GM12878 (cell line): Measurements from ENCODE around the gene CCDC134. TPM values are rescaled to one million over a fixed set of nuclear protein-coding genes. Genes with fewer than 3 reads are reported as not detected.

Source experiments
- BACH1 ChIP-seq: fragments of 450-650 bp; IDR thresholded peaks from 2 replicates; pipeline ENCODE4 v1.6.1; 2017; ENCODE audit warnings: mild to moderate bottlenecking, borderline replicate concordance
- DPF2 ChIP-seq: fragments of 450-650 bp; IDR thresholded peaks from 2 replicates; pipeline ENCODE4 v1.6.1; 2017; ENCODE audit warnings: mild to moderate bottlenecking
- ETV6 ChIP-seq, 2 experiments: fragments of 450-650 bp in 1 of 2; IDR thresholded peaks in 1 of 2; conservative IDR thresholded peaks in 1 of 2; 2 replicates each; pipeline ENCODE4 v1.6.1; 2014; ENCODE audit warnings: antibody characterized with exemption in 1 of 2, borderline replicate concordance in 1 of 2, low read depth in 1 of 2, mild to moderate bottlenecking in 1 of 2, moderate library complexity in 1 of 2
- MTA3 ChIP-seq: IDR thresholded peaks from 2 replicates; pipeline ENCODE4 v1.6.1; 2012; ENCODE audit warnings: low read length, inconsistent platforms, borderline replicate concordance
- NFXL1 ChIP-seq: fragments of 450-650 bp; IDR thresholded peaks from 2 replicates; pipeline ENCODE4 v1.6.1; 2017; ENCODE audit warnings: antibody characterized with exemption, mild to moderate bottlenecking, borderline replicate concordance
- RELA ChIP-seq: fragments of 450-650 bp; IDR thresholded peaks from 2 replicates; pipeline ENCODE4 v1.8.0; 2014; ENCODE audit warnings: borderline replicate concordance; ENCODE audit not compliant: partially characterized antibody
- RUNX3 ChIP-seq: IDR thresholded peaks from 2 replicates; pipeline ENCODE4 v1.6.1; 2012; ENCODE audit warnings: low read length, inconsistent platforms
- SIX5 ChIP-seq: IDR thresholded peaks from 2 replicates; pipeline ENCODE4 v1.6.1; 2011; ENCODE audit warnings: mild to moderate bottlenecking, low read depth, low read length, moderate library complexity; ENCODE audit not compliant: severe bottlenecking
- SP1 ChIP-seq: IDR thresholded peaks from one replicate; pipeline ENCODE4 v1.6.1; 2011; ENCODE audit warnings: low read depth, low read length
- SPI1 ChIP-seq: IDR thresholded peaks from 2 replicates; pipeline ENCODE4 v1.6.1; 2011; ENCODE audit warnings: low read depth, mild to moderate bottlenecking, low read length, moderate library complexity, borderline replicate concordance; ENCODE audit not compliant: insufficient read depth
- SREBF2 ChIP-seq: IDR thresholded peaks from 2 replicates; pipeline ENCODE4 v1.6.1; 2012; ENCODE audit warnings: mild to moderate bottlenecking, low read length
- SUZ12 ChIP-seq: fragments of 200-600 bp; sonication (generic); IDR thresholded peaks from one replicate; pipeline ENCODE4 v1.6.1; 2018; ENCODE audit warnings: antibody characterized with exemption, mild to moderate bottlenecking; ENCODE audit not compliant: unreplicated experiment
- polyA plus RNA-seq, 11 experiments: library from polyadenylated mRNA; depleted of rRNA in 4 of 11; unstranded in 6 of 11; stranded (reverse) in 5 of 11; fragments of >200 nt; fragmentation: Nextera tagmentation in 4 of 11; fragmentation: Illumina TruSeq in 1 of 11; extraction: Ambion mirVana in 4 of 11; extraction: Trizol in 1 of 11; gene quantifications; 1 replicate in 1 of 11; 2 replicates in 10 of 11; pipeline versions ENCODE4 v1.2.1 to v1.2.3, GENCODE V29; 2011 to 2016; ENCODE audit warnings: inconsistent platforms in 2 of 11, missing spikeins in 2 of 11, low read depth in 1 of 11
- total RNA-seq, 4 experiments: library from RNA; depleted of rRNA in 3 of 4; stranded (reverse); fragments of >200 nt in 3 of 4; fragmentation: Illumina TruSeq in 1 of 4; extraction: Trizol in 1 of 4; gene quantifications; 2 replicates each; pipeline versions ENCODE4 v1.2.1 to v1.2.3, GENCODE V29; 2013 to 2021
- TF ChIP-seq, protein P1 (sequence below): IDR thresholded peaks from 2 replicates; pipeline ENCODE4 v1.6.1; 2012; ENCODE audit warnings: improper control_type of control experiment, low read depth, low read length; ENCODE audit not compliant: insufficient replicate concordance
- TF ChIP-seq, protein P2 (sequence below): fragments of 450-650 bp; IDR thresholded peaks from 2 replicates; pipeline ENCODE4 v1.6.1; 2014; ENCODE audit warnings: mild to moderate bottlenecking
- TF ChIP-seq, protein P3 (sequence below): fragments of 450-650 bp; IDR thresholded peaks from 2 replicates; pipeline ENCODE4 v1.6.1; 2018; ENCODE audit warnings: borderline replicate concordance, mild to moderate bottlenecking; ENCODE audit not compliant: partially characterized antibody
- TF ChIP-seq, protein P4 (sequence below): fragments of 450-650 bp; IDR thresholded peaks from 2 replicates; pipeline ENCODE4 v1.6.1; 2017; ENCODE audit warnings: low read depth, mild to moderate bottlenecking, moderate library complexity
- TF ChIP-seq, protein P5 (sequence below): IDR thresholded peaks from 2 replicates; pipeline ENCODE4 v1.6.1; 2012; ENCODE audit warnings: low read depth, low read length, improper control_type of control experiment

The CCDC134 gene
- total and polyA plus RNA-seq, 10 of the 15 experiments (the other 5 are each of a cell fraction or from before 2014, with no cell fraction given) = 0.35 to 19.3 (median 11.8) TPM

DNA sequence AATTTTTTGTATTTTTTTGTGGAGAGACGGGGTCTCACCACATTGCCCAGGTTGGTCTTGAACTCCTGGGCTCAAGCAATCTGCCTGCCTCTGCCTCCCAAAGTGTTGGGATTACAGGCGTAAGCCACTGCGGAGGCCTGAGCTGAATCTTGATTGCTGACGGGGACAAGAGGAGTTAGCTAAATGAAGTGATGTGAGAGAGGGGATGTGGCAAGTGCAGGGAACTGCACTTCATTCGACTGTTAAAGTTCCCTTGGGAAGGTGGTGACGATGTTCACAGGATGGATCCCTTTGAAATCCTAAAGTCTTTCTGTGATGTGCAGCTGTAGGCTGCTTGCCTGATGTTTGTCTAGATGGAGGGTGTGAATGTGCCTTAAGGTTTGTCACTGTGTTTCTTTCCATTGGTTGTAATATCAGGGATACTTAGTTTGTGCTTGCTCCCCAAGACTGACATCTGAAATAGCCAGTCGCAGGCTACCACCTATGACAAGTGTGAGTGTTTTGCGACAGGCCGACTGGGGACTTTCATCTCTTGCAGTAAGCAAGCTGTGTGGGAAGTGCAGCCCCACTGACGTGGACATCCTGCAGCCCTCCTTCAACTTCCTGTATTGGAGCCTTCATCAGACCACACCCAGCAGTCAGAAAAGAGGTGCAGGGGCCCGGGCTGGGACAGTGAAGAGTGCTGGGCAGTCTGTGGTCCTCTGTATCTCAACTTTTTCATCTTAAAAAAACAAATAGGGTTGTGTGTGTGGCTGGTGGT lies 19.6 kb upstream of the CCDC134 start (continued):
- TF ChIP-seq, protein P1, sequence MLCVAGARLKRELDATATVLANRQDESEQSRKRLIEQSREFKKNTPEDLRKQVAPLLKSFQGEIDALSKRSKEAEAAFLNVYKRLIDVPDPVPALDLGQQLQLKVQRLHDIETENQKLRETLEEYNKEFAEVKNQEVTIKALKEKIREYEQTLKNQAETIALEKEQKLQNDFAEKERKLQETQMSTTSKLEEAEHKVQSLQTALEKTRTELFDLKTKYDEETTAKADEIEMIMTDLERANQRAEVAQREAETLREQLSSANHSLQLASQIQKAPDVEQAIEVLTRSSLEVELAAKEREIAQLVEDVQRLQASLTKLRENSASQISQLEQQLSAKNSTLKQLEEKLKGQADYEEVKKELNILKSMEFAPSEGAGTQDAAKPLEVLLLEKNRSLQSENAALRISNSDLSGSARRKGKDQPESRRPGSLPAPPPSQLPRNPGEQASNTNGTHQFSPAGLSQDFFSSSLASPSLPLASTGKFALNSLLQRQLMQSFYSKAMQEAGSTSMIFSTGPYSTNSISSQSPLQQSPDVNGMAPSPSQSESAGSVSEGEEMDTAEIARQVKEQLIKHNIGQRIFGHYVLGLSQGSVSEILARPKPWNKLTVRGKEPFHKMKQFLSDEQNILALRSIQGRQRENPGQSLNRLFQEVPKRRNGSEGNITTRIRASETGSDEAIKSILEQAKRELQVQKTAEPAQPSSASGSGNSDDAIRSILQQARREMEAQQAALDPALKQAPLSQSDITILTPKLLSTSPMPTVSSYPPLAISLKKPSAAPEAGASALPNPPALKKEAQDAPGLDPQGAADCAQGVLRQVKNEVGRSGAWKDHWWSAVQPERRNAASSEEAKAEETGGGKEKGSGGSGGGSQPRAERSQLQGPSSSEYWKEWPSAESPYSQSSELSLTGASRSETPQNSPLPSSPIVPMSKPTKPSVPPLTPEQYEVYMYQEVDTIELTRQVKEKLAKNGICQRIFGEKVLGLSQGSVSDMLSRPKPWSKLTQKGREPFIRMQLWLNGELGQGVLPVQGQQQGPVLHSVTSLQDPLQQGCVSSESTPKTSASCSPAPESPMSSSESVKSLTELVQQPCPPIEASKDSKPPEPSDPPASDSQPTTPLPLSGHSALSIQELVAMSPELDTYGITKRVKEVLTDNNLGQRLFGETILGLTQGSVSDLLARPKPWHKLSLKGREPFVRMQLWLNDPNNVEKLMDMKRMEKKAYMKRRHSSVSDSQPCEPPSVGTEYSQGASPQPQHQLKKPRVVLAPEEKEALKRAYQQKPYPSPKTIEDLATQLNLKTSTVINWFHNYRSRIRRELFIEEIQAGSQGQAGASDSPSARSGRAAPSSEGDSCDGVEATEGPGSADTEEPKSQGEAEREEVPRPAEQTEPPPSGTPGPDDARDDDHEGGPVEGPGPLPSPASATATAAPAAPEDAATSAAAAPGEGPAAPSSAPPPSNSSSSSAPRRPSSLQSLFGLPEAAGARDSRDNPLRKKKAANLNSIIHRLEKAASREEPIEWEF = no peak
- TF ChIP-seq SREBF2 (no peak), MTA3 (no peak), DPF2 (peak; percentile 62; the same call in 1 of the 2 replicates), BACH1 (no peak; the same call in 1 of the 2 replicates), SUZ12 (no peak), SIX5 (no peak), RELA (no peak), SP1 (peak; percentile 61), SPI1 (peak; percentile 62; the same call in 1 of the 2 replicates), ETV6 (conservative IDR thresholded peaks at IDR 0.05 in 1 of 2, IDR thresholded peaks at IDR 0.05 in 1 of 2; ENCODE audit: borderline replicate concordance in 1 of 2, low read depth in 1 of 2) (no peak), RUNX3 (peak; percentile 62), NFXL1 (no peak)
- TF ChIP-seq, protein P2, sequence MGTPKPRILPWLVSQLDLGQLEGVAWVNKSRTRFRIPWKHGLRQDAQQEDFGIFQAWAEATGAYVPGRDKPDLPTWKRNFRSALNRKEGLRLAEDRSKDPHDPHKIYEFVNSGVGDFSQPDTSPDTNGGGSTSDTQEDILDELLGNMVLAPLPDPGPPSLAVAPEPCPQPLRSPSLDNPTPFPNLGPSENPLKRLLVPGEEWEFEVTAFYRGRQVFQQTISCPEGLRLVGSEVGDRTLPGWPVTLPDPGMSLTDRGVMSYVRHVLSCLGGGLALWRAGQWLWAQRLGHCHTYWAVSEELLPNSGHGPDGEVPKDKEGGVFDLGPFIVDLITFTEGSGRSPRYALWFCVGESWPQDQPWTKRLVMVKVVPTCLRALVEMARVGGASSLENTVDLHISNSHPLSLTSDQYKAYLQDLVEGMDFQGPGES = no peak
- TF ChIP-seq, protein P3, sequence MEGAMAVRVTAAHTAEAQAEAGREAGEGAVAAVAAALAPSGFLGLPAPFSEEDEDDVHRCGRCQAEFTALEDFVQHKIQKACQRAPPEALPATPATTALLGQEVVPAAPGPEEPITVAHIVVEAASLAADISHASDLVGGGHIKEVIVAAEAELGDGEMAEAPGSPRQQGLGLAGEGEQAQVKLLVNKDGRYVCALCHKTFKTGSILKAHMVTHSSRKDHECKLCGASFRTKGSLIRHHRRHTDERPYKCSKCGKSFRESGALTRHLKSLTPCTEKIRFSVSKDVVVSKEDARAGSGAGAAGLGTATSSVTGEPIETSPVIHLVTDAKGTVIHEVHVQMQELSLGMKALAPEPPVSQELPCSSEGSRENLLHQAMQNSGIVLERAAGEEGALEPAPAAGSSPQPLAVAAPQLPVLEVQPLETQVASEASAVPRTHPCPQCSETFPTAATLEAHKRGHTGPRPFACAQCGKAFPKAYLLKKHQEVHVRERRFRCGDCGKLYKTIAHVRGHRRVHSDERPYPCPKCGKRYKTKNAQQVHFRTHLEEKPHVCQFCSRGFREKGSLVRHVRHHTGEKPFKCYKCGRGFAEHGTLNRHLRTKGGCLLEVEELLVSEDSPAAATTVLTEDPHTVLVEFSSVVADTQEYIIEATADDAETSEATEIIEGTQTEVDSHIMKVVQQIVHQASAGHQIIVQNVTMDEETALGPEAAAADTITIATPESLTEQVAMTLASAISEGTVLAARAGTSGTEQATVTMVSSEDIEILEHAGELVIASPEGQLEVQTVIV = peak; percentile 98
- TF ChIP-seq, protein P4, sequence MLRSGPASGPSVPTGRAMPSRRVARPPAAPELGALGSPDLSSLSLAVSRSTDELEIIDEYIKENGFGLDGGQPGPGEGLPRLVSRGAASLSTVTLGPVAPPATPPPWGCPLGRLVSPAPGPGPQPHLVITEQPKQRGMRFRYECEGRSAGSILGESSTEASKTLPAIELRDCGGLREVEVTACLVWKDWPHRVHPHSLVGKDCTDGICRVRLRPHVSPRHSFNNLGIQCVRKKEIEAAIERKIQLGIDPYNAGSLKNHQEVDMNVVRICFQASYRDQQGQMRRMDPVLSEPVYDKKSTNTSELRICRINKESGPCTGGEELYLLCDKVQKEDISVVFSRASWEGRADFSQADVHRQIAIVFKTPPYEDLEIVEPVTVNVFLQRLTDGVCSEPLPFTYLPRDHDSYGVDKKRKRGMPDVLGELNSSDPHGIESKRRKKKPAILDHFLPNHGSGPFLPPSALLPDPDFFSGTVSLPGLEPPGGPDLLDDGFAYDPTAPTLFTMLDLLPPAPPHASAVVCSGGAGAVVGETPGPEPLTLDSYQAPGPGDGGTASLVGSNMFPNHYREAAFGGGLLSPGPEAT = peak; percentile 53; the same call in 1 of the 2 replicates
- TF ChIP-seq, protein P5, sequence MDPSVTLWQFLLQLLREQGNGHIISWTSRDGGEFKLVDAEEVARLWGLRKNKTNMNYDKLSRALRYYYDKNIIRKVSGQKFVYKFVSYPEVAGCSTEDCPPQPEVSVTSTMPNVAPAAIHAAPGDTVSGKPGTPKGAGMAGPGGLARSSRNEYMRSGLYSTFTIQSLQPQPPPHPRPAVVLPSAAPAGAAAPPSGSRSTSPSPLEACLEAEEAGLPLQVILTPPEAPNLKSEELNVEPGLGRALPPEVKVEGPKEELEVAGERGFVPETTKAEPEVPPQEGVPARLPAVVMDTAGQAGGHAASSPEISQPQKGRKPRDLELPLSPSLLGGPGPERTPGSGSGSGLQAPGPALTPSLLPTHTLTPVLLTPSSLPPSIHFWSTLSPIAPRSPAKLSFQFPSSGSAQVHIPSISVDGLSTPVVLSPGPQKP = no peak; the same call in 1 of the 2 replicates
